Measurements from ENCODE around the gene CLCN7. TPM values are rescaled to one million over a fixed set of nuclear protein-coding genes. Genes with fewer than 3 reads are reported as not detected.

CLCN7 gene
- total and polyA plus RNA-seq, 9 of the 15 experiments (the other 6 are each of a cell fraction or from before 2014, with no cell fraction given) = 0.06 to 126 (median 18.7) TPM

- H3K4me2 ChIP-seq (ENCODE audit: insufficient read depth, low read length) = no peak overlapping the region
- H3K27me3 ChIP-seq (ENCODE audit: control insufficient read depth in 2 of 2, insufficient read depth in 2 of 2, low read length in 2 of 2) = no peaks in the 10 kb centered on the region
- in situ Hi-C loops (cut with MboI) (no loop called here), intact Hi-C loops (cut with micrococcal nuclease) (no loop called here)
- ChIA-PET CTCF (ENCODE audit: low intra/inter-chr PET ratio) (no interaction called here), POLR2A (no interaction called here)
- H3K79me2 ChIP-seq (ENCODE audit: control insufficient read depth, insufficient read depth, low read length) = no peaks in the 10 kb centered on the region
- H4K20me1 ChIP-seq (replicated peaks; ENCODE audit: control insufficient read depth, insufficient read depth, low read length) = 0 out of 2 replicates have a peak, but pooled peaks cover 5% of the 10 kb centered on the region
- TF ChIP-seq SOX6 (IDR thresholded peaks at IDR 0.05) (no peak), POLR2AphosphoS5 (IDR thresholded peaks at IDR 0.05; ENCODE audit: control insufficient read depth, insufficient read depth, low read depth, low read length) (no peak), CEBPB (tag; IDR thresholded peaks at IDR 0.05) (no peak), XRCC4 (IDR thresholded peaks at IDR 0.05; ENCODE audit: extremely low read depth, insufficient read depth, insufficient read length) (no peak), NFE2L1 (tag; IDR thresholded peaks at IDR 0.05; ENCODE audit: borderline replicate concordance, low read depth) (no peak), ZNF347 (CRISPR knock-in tag; IDR thresholded peaks at IDR 0.05; ENCODE audit: low read depth) (no peak), SMARCE1 (IDR thresholded peaks at IDR 0.05) (no peak), HES1 (IDR thresholded peaks at IDR 0.05; ENCODE audit: low read depth) (no peak), RCOR1 (IDR thresholded peaks at IDR 0.05; ENCODE audit: borderline replicate concordance in 1 of 2, low read depth in 2 of 2, low read length in 2 of 2) (no peak), DEAF1 (CRISPR knock-in tag; IDR thresholded peaks at IDR 0.05) (no peak)
- FAIRE-seq (no peak), DNase-seq (ENCODE audit: extremely low read depth in 1 of 4, low spot score in 3 of 4) (no peak), ATAC-seq (no peak)
- BruUV-seq (replicated peaks) = no TSS peak
- H3K9ac ChIP-seq (ENCODE audit: insufficient read depth in 1 of 2, low read depth in 2 of 2, low read length in 2 of 2) = no peak overlapping the region; a peak in 1 of 4 replicates
- H3K36me3 ChIP-seq (ENCODE audit: control insufficient read depth, insufficient read depth, low read length) = peaks cover 71% of the 10 kb centered on the region; the same call in 2 of the 3 replicates
- no peak overlapping the region for H3K27ac ChIP-seq (ENCODE audit: extremely low read depth, low read depth, low read length)
- H2AFZ ChIP-seq (ENCODE audit: low read depth, low read length) = no peak overlapping the region
- peaks cover 4% of the 10 kb centered on the region for H3K9me1 ChIP-seq (ENCODE audit: control insufficient read depth, insufficient read depth, low read length)
- H3K4me1 ChIP-seq (replicated peaks in 1 of 2; ENCODE audit: control insufficient read depth in 2 of 2, insufficient read depth in 2 of 2, low read length in 2 of 2) = peaks cover 0 to 10% of the 10 kb centered on the region in 2 experiments; a peak in 2 of 5 replicates
- WGBS (ENCODE audit: insufficient coverage, low coverage, missing lambda C conversion rate) = 94% methylated on average over 17 of the region's 42 CpGs
- no peak overlapping the region for H3K4me3 ChIP-seq
- no peaks in the 10 kb centered on the region for H3K9me3 ChIP-seq (replicated peaks; ENCODE audit: control insufficient read depth, insufficient read depth, low read depth, low read length)
Measured at GRCh38 chr16:1457489-1458245, 17.2 kb downstream of the CLCN7 start.

Measured in K562 (cell line).